ENCODE data around the gene OLFM2. TPM values are rescaled to one million over a fixed set of nuclear protein-coding genes. Genes with fewer than 3 reads are reported as not detected.

Gene OLFM2
- total and polyA plus RNA-seq, 2 donors (not counting 1 experiment from before 2014, with no cell fraction given), result 0.66 to 11.6 TPM

DNA sequence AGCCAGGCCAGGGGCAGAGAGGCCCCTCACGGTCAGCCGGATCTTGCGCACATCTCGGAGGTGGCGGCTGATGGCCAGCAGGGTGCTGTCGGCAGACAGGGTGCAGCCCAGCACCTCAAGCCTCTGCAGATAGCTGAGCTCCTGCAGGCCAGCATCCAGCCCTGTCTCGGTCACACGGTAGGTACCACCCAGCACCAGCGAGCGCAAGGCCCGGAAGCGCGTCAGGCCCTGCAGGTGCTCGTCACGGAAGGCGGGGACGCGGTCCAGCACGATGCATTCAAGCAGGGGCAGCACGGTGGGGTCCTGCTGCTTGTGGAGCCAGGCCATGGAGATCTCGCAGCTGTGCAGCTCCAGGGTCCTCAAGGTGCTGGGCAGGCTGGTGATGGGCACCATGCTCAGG, 125.2 kb downstream of the OLFM2 start:
- Histone ChIP-seq H3K27ac (ENCODE audit: insufficient read depth, low read length) (no peak overlapping the region), H4K20me1 (ENCODE audit: control insufficient read depth, extremely low read depth, insufficient read depth, low read length) (no peaks in the 10 kb centered on the region), H3K4me1 (ENCODE audit: control insufficient read depth, extremely low read depth, insufficient read depth, low read length) (no peaks in the 10 kb centered on the region), H3K9ac (ENCODE audit: insufficient read depth, low read length) (no peak overlapping the region), H3K27me3 (ENCODE audit: control insufficient read depth, insufficient read depth, low read length) (no peaks in the 10 kb centered on the region), H3K4me3 (replicated peaks in 1 of 4; ENCODE audit: control extremely low read depth in 1 of 4, insufficient read depth in 1 of 4, low read depth in 3 of 4, low read length in 4 of 4) (no peak overlapping the region), H3K36me3 (ENCODE audit: control insufficient read depth, insufficient read depth, low read length) (peaks cover 17% of the 10 kb centered on the region), H2AFZ (ENCODE audit: low read length) (no peak overlapping the region), H3K9me3 (ENCODE audit: control insufficient read depth, insufficient read depth, low read depth, low read length) (no peaks in the 10 kb centered on the region), H3K79me2 (ENCODE audit: control insufficient read depth, insufficient read depth, low read length) (peaks cover 6% of the 10 kb centered on the region), H3K4me2 (ENCODE audit: extremely low read depth, insufficient read depth, low read length) (no peak overlapping the region)
- no peak for DNase-seq (ENCODE audit: low read depth in 2 of 2)
- TF ChIP-seq EZH2 (IDR thresholded peaks at IDR 0.05; ENCODE audit: low read length, missing control alignments), result no peak
- TF ChIP-seq, protein P1, sequence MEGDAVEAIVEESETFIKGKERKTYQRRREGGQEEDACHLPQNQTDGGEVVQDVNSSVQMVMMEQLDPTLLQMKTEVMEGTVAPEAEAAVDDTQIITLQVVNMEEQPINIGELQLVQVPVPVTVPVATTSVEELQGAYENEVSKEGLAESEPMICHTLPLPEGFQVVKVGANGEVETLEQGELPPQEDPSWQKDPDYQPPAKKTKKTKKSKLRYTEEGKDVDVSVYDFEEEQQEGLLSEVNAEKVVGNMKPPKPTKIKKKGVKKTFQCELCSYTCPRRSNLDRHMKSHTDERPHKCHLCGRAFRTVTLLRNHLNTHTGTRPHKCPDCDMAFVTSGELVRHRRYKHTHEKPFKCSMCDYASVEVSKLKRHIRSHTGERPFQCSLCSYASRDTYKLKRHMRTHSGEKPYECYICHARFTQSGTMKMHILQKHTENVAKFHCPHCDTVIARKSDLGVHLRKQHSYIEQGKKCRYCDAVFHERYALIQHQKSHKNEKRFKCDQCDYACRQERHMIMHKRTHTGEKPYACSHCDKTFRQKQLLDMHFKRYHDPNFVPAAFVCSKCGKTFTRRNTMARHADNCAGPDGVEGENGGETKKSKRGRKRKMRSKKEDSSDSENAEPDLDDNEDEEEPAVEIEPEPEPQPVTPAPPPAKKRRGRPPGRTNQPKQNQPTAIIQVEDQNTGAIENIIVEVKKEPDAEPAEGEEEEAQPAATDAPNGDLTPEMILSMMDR (conservative IDR thresholded peaks at IDR 0.05 in 1 of 2, IDR thresholded peaks at IDR 0.05 in 1 of 2; ENCODE audit: low read depth in 1 of 2, low read length in 2 of 2), result no peak

DNA sequence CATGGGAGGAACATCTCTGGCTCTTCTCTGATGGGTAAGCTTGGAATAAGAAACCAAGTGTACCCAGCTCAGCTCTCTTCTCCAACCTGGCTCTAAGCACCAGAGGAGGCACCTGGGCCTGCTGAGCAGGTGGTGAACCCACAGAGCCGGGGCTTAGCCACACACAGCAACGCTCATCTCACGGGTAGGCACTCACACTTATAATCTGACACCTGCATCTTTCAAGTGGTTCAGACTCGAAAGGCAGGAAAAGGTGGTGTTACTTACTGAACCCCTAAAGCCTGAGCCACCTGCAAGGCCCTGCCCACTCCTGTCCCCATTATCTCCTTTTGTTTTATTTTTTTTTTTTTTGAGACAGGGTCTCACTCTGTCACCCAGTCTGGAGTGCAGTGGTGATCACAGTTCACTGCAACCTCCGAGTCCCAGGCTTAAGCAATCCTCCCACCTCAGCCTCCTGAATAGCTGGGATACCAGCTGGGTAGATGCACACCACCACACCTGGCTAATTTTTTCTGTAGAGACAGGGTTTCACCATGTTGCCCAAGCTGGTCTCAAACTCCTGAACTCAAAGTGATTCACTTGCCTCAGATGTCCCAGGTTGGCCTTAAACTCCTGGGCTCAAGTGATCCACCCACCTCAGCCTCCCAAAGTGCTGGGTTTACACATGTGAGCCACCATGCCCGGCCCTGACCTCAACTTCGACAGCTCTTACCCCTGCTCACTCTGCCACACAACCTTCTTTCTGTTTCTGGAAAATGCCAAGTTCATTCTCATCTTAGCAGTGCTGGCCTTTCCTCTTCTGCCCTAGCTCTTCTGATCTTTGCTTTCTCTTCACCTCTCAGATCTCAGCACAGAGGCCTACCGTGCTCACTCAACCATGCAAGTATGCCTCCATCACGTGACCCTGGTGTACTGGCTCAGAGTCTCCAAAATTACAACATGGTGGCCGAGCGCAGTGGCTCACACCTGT, 127.2 kb downstream of the OLFM2 start:
- no peak overlapping the region for H3K9ac ChIP-seq (ENCODE audit: insufficient read depth, low read length)
- peaks cover 17% of the 10 kb centered on the region for H3K36me3 ChIP-seq (ENCODE audit: control insufficient read depth, insufficient read depth, low read length)
- H3K4me1 ChIP-seq (ENCODE audit: control insufficient read depth, extremely low read depth, insufficient read depth, low read length), result no peaks in the 10 kb centered on the region
- H3K9me3 ChIP-seq (ENCODE audit: control insufficient read depth, insufficient read depth, low read depth, low read length), result no peaks in the 10 kb centered on the region
- H2AFZ ChIP-seq (ENCODE audit: low read length), result no peak overlapping the region
- H4K20me1 ChIP-seq (ENCODE audit: control insufficient read depth, extremely low read depth, insufficient read depth, low read length), result no peaks in the 10 kb centered on the region
- no peak for DNase-seq (ENCODE audit: low read depth in 2 of 2)
- H3K27ac ChIP-seq (ENCODE audit: insufficient read depth, low read length), result no peak overlapping the region
- H3K27me3 ChIP-seq (ENCODE audit: control insufficient read depth, insufficient read depth, low read length), result no peaks in the 10 kb centered on the region
- no peaks in the 10 kb centered on the region for H3K79me2 ChIP-seq (ENCODE audit: control insufficient read depth, insufficient read depth, low read length)
- no peak overlapping the region for H3K4me2 ChIP-seq (ENCODE audit: extremely low read depth, insufficient read depth, low read length)
- no peak overlapping the region for H3K4me3 ChIP-seq (replicated peaks in 1 of 4; ENCODE audit: control extremely low read depth in 1 of 4, insufficient read depth in 1 of 4, low read depth in 3 of 4, low read length in 4 of 4)
- TF ChIP-seq EZH2 (IDR thresholded peaks at IDR 0.05; ENCODE audit: low read length, missing control alignments), result no peak
- TF ChIP-seq, protein P1 (conservative IDR thresholded peaks at IDR 0.05 in 1 of 2, IDR thresholded peaks at IDR 0.05 in 1 of 2; ENCODE audit: low read depth in 1 of 2, low read length in 2 of 2), result no peak

DNA sequence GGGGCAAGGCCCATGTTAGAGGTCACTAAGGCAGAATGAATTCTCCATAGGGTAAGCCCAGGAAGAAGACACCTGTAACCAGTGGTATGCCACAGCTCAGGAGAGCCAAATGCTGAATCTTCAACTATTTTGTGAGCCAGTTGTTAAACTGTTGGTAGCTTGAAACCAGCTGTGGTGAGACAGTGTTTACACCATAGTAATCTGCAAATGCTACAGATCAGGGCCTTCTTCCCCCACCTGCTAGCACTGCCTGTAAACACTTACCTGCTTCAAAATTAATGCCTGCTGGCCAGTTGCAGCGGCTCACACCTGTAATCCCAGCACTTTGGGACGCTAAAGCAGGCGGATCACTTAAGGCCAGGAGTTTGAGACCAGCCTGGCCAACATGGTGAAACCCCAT, 129.5 kb downstream of the OLFM2 start:
- Histone ChIP-seq H3K9ac (ENCODE audit: insufficient read depth, low read length) (no peak overlapping the region), H3K27me3 (ENCODE audit: control insufficient read depth, insufficient read depth, low read length) (no peaks in the 10 kb centered on the region), H3K4me2 (ENCODE audit: extremely low read depth, insufficient read depth, low read length) (no peak overlapping the region), H3K4me1 (ENCODE audit: control insufficient read depth, extremely low read depth, insufficient read depth, low read length) (no peaks in the 10 kb centered on the region), H2AFZ (ENCODE audit: low read length) (no peak overlapping the region), H3K9me3 (ENCODE audit: control insufficient read depth, insufficient read depth, low read depth, low read length) (no peaks in the 10 kb centered on the region), H3K4me3 (replicated peaks in 1 of 4; ENCODE audit: control extremely low read depth in 1 of 4, insufficient read depth in 1 of 4, low read depth in 3 of 4, low read length in 4 of 4) (no peak overlapping the region), H3K79me2 (ENCODE audit: control insufficient read depth, insufficient read depth, low read length) (no peaks in the 10 kb centered on the region), H3K27ac (ENCODE audit: insufficient read depth, low read length) (no peak overlapping the region), H3K36me3 (ENCODE audit: control insufficient read depth, insufficient read depth, low read length) (peaks cover 17% of the 10 kb centered on the region), H4K20me1 (ENCODE audit: control insufficient read depth, extremely low read depth, insufficient read depth, low read length) (no peaks in the 10 kb centered on the region)
- TF ChIP-seq EZH2 (IDR thresholded peaks at IDR 0.05; ENCODE audit: low read length, missing control alignments), result no peak
- TF ChIP-seq, protein P1 (conservative IDR thresholded peaks at IDR 0.05 in 1 of 2, IDR thresholded peaks at IDR 0.05 in 1 of 2; ENCODE audit: low read depth in 1 of 2, low read length in 2 of 2), result no peak
- DNase-seq (ENCODE audit: low read depth in 2 of 2), result no peak
